Neural cell (in vitro differentiated cells): Measurements from ENCODE around the gene C7. TPM values are rescaled to one million over a fixed set of nuclear protein-coding genes. Genes with fewer than 3 reads are reported as not detected.

Experiments used
- H2AFZ ChIP-seq: fragments of 200-600, 300-800 bp; sonication (generic), shearing (Covaris generic); 2 replicates; pipeline ENCODE4 v1.6.0; 2014; ENCODE audit warnings: low read depth, mild to moderate bottlenecking, antibody characterized with exemption, low read length, moderate library complexity
- H3F3A ChIP-seq: fragments of 200-600 bp; shearing (Covaris generic); 2 replicates; pipeline ENCODE4 v1.6.1; 2016; ENCODE audit warnings: mild to moderate bottlenecking, moderate library complexity, mixed read lengths, antibody characterized with exemption, low read length; ENCODE audit not compliant: insufficient read depth, poor library complexity, severe bottlenecking
- H3K27ac ChIP-seq: fragments of 200-600, 300-800 bp; sonication (generic), shearing (Covaris generic); 2 replicates; pipeline ENCODE4 v1.5.1; 2014; ENCODE audit warnings: mild to moderate bottlenecking, low read length, moderate library complexity
- H3K27me3 ChIP-seq: fragments of 300-800, 200-600 bp; sonication (generic), shearing (Covaris generic); 2 replicates; pipeline ENCODE4 v1.6.0; 2014; ENCODE audit warnings: mild to moderate bottlenecking, low read depth, low read length, moderate library complexity; ENCODE audit not compliant: insufficient read depth
- H3K36me3 ChIP-seq: fragments of 300-800, 200-600 bp; sonication (generic), shearing (Covaris generic); 2 replicates; pipeline ENCODE4 v1.5.1; 2014; ENCODE audit warnings: mild to moderate bottlenecking, antibody characterized with exemption, low read length, moderate library complexity; ENCODE audit not compliant: insufficient read depth
- H3K4me2 ChIP-seq: fragments of 300-800, 200-600 bp; sonication (generic), shearing (Covaris generic); 2 replicates; pipeline ENCODE4 v1.6.0; 2014; ENCODE audit warnings: mild to moderate bottlenecking, low read length
- H3K4me3 ChIP-seq: fragments of 300-800, 200-600 bp; sonication (generic), shearing (Covaris generic); 2 replicates; pipeline ENCODE4 v1.5.1; 2014; ENCODE audit warnings: mild to moderate bottlenecking, low read length, moderate library complexity
- H3K79me2 ChIP-seq: fragments of 200-600 bp; shearing (Covaris generic); replicated peaks from 2 replicates; pipeline ENCODE4 v1.6.0; 2014; ENCODE audit warnings: mild to moderate bottlenecking, low read length, moderate library complexity; ENCODE audit not compliant: insufficient read depth
- H3K9ac ChIP-seq: fragments of 300-800, 200-600 bp; sonication (generic), shearing (Covaris generic); 2 replicates; pipeline ENCODE4 v1.6.1; 2016; ENCODE audit warnings: mild to moderate bottlenecking, low read length, mixed read lengths
- H3K9me2 ChIP-seq: fragments of 200-600 bp; shearing (Covaris generic); 2 replicates; pipeline ENCODE4 v1.6.1; 2016; ENCODE audit warnings: mild to moderate bottlenecking, low read length, mixed read lengths; ENCODE audit not compliant: insufficient read depth
- H3K9me3 ChIP-seq: fragments of 200-600, 300-800 bp; sonication (generic), shearing (Covaris generic); 2 replicates; pipeline ENCODE4 v1.6.1; 2016; ENCODE audit warnings: mild to moderate bottlenecking, mixed run types, low read length, moderate library complexity, mixed read lengths
- H4K20me1 ChIP-seq: fragments of 200-600 bp; shearing (Covaris generic); 2 replicates; pipeline ENCODE4 v1.6.1; 2016; ENCODE audit warnings: mild to moderate bottlenecking, mixed run types; ENCODE audit not compliant: insufficient read depth
- CTCF ChIP-seq: fragments of 450-650 bp; IDR thresholded peaks from 2 replicates; pipeline ENCODE4 v1.5.1; 2014; ENCODE audit warnings: antibody characterized with exemption, mild to moderate bottlenecking, moderate library complexity; ENCODE audit not compliant: poor library complexity, severe bottlenecking
- EP300 ChIP-seq: fragments of 450-650 bp; conservative IDR thresholded peaks from 2 replicates; pipeline ENCODE4 v1.6.1; 2014; ENCODE audit warnings: antibody characterized with exemption, mild to moderate bottlenecking, moderate library complexity; ENCODE audit not compliant: poor library complexity, severe bottlenecking
- EZH2 ChIP-seq: fragments of 200-600, 300-800 bp; shearing (Covaris generic), sonication (generic); IDR thresholded peaks from 2 replicates; pipeline ENCODE4 v1.6.1; 2014; ENCODE audit warnings: antibody characterized with exemption, low read length, borderline replicate concordance, mild to moderate bottlenecking; ENCODE audit not compliant: insufficient read depth, poor library complexity, severe bottlenecking
- MXI1 ChIP-seq: fragments of 450-650 bp; conservative IDR thresholded peaks from 2 replicates; pipeline ENCODE4 v1.6.1; 2014; ENCODE audit warnings: antibody characterized with exemption, mild to moderate bottlenecking; ENCODE audit not compliant: poor library complexity, severe bottlenecking
- POLR2AphosphoS5 ChIP-seq: IDR thresholded peaks from 2 replicates; pipeline ENCODE4 v1.6.1; 2012
- RAD21 ChIP-seq: fragments of 450-650 bp; conservative IDR thresholded peaks from 2 replicates; pipeline ENCODE4 v1.6.1; 2014; ENCODE audit warnings: antibody characterized with exemption, mild to moderate bottlenecking, moderate library complexity
- REST ChIP-seq: IDR thresholded peaks from 2 replicates; pipeline ENCODE4 v1.6.1; 2012; ENCODE audit warnings: borderline replicate concordance
- SMC3 ChIP-seq: fragments of 450-650 bp; conservative IDR thresholded peaks from 2 replicates; pipeline ENCODE4 v1.6.1; 2014; ENCODE audit warnings: antibody characterized with exemption, mild to moderate bottlenecking, moderate library complexity; ENCODE audit not compliant: poor library complexity
- TAF1 ChIP-seq: IDR thresholded peaks from 2 replicates; pipeline ENCODE4 v1.6.1; 2012; ENCODE audit warnings: low read depth
- polyA plus RNA-seq: library from polyadenylated mRNA; depleted of rRNA; stranded (reverse); fragments of >200 nt; gene quantifications from 2 replicates; pipeline ENCODE4 v1.2.3, GENCODE V29; 2014

Gene C7
- polyA plus RNA-seq, 1 donor from 2014 or later: not detected

GRCh38 chr5:41009232-41009631 is 99.9 kb downstream of the C7 start:
- H3K27me3 ChIP-seq: no peaks in the 10 kb centered on the region
- H3K79me2 ChIP-seq: no peaks in the 10 kb centered on the region
- no peaks in the 10 kb centered on the region for H3K9me2 ChIP-seq
- H3K4me2 ChIP-seq: no peak overlapping the region
- no peaks in the 10 kb centered on the region for H4K20me1 ChIP-seq
- H2AFZ ChIP-seq: no peak overlapping the region
- no peak overlapping the region for H3K9ac ChIP-seq
- no peaks in the 10 kb centered on the region for H3K36me3 ChIP-seq
- H3F3A ChIP-seq: no peaks in the 10 kb centered on the region
- no peak for TF ChIP-seq CTCF
- TF ChIP-seq TAF1: no peak
- TF ChIP-seq POLR2AphosphoS5: no peak
- no peak for TF ChIP-seq REST
- TF ChIP-seq EP300: no peak
- TF ChIP-seq MXI1: no peak
- TF ChIP-seq SMC3: no peak
- TF ChIP-seq RAD21: no peak
- TF ChIP-seq EZH2: no peak
- H3K4me3 ChIP-seq: no peak overlapping the region
- H3K9me3 ChIP-seq: no peaks in the 10 kb centered on the region
- H3K27ac ChIP-seq: no peak overlapping the region

GRCh38 chr5:41010572-41010971 is 101.3 kb downstream of the C7 start:
- H3F3A ChIP-seq: no peaks in the 10 kb centered on the region
- H4K20me1 ChIP-seq: no peaks in the 10 kb centered on the region
- TF ChIP-seq EP300: no peak
- TF ChIP-seq TAF1: no peak
- TF ChIP-seq CTCF: no peak
- TF ChIP-seq POLR2AphosphoS5: no peak
- no peak for TF ChIP-seq EZH2
- no peak for TF ChIP-seq SMC3
- TF ChIP-seq MXI1: no peak
- TF ChIP-seq REST: no peak
- TF ChIP-seq RAD21: no peak
- H3K36me3 ChIP-seq: no peaks in the 10 kb centered on the region
- H3K79me2 ChIP-seq: no peaks in the 10 kb centered on the region
- no peak overlapping the region for H2AFZ ChIP-seq
- H3K9me2 ChIP-seq: no peaks in the 10 kb centered on the region
- no peak overlapping the region for H3K4me2 ChIP-seq
- H3K4me3 ChIP-seq: no peak overlapping the region
- no peak overlapping the region for H3K9ac ChIP-seq
- H3K27me3 ChIP-seq: no peaks in the 10 kb centered on the region
- H3K9me3 ChIP-seq: no peaks in the 10 kb centered on the region
- H3K27ac ChIP-seq: no peak overlapping the region
